ENCODE measurements around the gene LDHA.

The LDHA gene

GRCh38 chr11:18394275-18394927 is at the start of gene LDHA:
Gene LDHA, plus strand, starts transcription at chr11:18394563. Its CDS starts 2,280 bp downstream, at chr11:18396843.
- peak; percentile 92 for DNase-seq

DNA sequence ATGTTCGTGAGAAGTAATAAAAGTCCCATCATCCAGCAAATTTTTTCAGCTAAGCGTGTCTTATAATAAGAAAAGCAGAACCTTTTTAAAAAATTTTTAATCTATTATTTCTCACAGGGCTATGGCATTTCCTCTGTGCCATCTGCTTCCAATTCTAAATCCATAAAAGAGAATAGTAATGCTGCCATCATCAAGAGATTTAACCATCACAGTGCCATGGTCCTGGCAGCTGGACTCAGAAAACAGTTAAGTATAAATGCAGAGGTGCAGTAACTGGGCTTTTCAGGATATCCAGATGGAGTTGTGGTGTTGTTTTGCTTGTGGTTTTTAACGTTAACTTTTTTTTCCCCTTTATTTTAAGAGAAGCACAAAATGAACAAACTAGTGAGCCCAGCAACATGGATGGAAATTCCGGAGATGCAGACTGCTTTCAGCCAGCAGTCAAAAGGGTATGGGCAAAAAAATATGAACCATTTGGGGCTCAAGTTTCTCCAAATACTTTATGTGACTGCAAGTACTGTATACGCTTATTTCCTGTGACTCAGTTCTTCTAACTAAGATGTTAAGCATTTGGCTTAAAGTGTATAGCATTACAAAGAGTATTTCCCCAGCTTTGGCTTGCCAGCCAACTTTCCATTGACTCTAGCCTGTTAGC is 46.8 kb upstream of the LDHA start:
- DNase-seq = no peak

GRCh38 chr11:18352581-18352980 is 41.8 kb upstream of the LDHA start:
- no peak for DNase-seq

- DNase-seq = no peak
These were observed 35.7 kb upstream of the LDHA start for GRCh38 chr11:18358646-18359045.

- no peak for DNase-seq
These were observed 33.2 kb upstream of the LDHA start for GRCh38 chr11:18361154-18361553.

- DNase-seq = no peak
These were observed 29.8 kb upstream of the LDHA start for GRCh38 chr11:18364495-18365073.

GRCh38 chr11:18365741-18366140 is 28.6 kb upstream of the LDHA start:
- no peak for DNase-seq

DNA sequence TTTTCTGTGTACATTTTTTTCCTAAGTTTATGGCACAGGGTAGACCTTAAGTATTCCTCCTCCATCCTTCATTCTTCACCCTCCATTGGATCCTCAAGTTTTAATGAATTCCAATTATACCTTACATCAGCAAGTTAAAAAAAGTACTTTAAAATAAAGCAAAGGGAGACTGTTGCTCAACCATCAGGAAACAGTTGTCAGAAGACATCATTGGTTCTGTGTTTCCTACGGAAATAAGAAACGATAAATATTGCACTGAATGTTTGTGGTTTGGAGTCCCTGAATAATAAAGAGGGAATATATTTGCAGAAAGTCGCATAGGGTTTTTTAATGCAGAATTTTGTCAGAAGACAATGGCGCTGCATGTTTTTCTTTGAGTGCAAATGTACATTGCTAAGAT is 28.1 kb upstream of the LDHA start:
- DNase-seq = no peak

- DNase-seq = no peak
These were observed 26.9 kb upstream of the LDHA start for GRCh38 chr11:18367431-18367830.

DNA sequence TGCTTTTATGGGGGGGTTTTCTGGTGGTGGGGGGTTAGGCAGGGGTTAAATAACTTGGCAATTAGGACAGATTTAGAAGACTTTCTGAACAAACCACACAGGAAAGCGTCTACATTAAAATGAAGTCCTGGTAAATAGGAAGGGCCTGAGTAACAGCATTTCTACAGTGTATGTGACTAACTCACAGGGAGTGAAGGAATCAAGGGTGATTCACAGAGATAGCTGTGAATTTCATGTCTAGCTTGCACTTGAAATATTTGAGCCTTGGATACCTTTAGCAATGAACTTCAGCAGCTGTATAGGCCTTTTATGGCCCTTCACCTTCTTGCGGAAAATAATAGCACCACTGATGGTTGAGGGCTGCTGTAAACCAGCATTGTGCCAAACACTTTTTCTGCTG is 26.1 kb upstream of the LDHA start:
- DNase-seq = no peak

- no peak for DNase-seq
These were observed 25.0 kb upstream of the LDHA start for GRCh38 chr11:18369398-18369797.

GRCh38 chr11:18371279-18371678 is 23.1 kb upstream of the LDHA start:
- DNase-seq = no peak

DNA sequence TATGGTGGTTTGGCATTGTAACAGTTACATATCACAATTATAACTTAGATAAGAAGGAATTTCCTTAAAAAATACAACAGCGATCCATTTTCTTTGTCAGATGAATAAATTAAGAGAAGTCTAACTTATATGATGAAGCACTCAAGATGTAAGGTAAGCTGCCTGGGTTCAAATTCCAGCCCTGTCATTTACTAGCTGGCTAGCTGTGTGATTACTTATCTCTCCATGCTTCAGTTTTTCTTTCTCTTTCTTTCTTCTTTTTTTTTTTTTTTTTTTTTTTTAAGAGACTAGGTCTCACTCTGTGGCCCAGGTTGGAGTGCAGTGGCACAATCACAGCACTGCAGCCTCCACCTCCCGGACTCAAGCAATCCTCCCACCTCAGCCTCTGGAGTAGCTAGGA is 22.2 kb upstream of the LDHA start:
- no peak for DNase-seq

- no peak for DNase-seq
These were observed 19.4 kb upstream of the LDHA start for GRCh38 chr11:18374956-18375355.

GRCh38 chr11:18375941-18376340 is 18.4 kb upstream of the LDHA start:
- DNase-seq = no peak

DNA sequence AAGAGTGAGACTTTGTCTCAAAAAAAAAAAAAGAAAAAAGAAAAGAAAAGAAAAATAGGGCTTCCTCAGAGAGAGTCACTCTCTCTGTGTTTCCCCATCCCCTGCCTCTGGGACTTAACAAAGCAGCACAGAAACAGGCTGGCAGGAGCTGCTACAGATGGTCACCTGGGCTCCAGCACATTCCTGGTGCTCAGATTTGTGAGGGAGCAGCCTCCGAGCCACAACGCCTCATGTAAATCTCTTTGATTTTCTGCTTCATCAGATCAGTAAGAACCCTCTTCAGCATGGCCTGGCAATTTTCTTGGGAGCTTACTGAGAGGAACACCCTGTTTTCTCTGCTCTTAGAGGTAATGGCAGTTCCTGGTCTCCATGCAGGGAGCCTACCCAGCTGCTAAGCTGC is 15.2 kb upstream of the LDHA start:
- DNase-seq = no peak

DNA sequence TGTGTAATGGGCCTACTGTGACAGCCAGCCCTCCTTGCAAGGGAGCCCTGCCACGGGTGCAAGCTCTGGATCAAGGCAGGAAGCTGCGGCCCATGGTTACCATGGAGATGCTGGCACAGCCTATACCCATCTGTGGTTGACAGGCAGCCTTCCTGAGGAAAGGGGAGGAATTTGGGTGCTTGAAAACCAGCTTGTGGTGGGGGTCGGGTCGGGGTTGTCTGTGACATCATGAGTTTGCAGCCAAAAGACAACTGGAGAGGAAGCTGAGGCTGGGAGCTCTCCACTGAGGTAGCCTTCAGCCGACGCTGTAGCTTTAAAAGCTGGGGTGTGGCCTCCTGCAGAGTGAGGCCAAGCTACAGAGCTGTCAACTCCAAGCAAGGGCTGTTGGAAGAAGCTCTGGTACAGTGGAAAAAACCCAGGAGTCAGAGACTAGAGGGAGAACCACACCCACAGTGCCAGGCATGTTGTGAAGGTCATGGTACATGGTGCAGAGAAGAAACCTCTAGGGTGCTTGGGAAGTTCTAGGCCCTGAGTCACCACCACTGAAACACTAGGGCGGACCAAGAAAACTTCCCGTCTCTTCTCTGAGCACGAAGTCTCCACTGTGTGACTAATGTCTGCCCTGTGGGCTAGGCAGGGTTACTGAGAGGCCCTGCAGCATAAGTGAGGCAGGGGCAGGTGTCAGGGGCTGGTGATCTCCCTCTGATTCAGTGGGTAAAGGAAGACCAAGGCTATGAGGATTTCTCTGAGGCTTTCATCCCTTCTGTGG is 10.8 kb upstream of the LDHA start:
- DNase-seq = peak; percentile 55

- peak; percentile 22 for DNase-seq
These were observed 10.2 kb upstream of the LDHA start for GRCh38 chr11:18384157-18384641.

DNA sequence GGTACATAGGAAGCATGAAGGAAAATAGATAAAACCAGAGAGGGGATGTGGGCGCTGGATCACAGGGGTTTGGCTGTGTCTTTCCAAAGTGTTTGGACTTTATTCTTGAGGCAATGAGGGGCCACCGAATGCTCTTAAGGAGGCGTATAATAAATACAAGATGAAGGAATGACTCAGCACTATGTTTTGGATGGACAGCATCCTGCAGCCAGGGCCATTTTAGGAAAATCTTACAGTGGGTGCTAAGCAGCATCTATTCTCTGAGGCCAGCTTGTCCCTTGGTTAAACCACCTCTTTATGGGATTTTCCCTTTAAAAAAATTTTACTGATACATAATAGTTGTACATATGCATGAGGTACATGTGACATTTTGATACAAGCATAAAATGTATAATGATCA is 4.3 kb upstream of the LDHA start:
- DNase-seq = no peak

GRCh38 chr11:18392434-18393321 is 1.7 kb upstream of the LDHA start:
- no peak for DNase-seq

- peak; percentile 51 for DNase-seq
These were observed 635 bp upstream of the LDHA start for GRCh38 chr11:18393581-18394274.

All from NCI-H2029 (cell line).